Measurements from ENCODE around the gene SORCS3. TPM values are rescaled to one million over a fixed set of nuclear protein-coding genes. Genes with fewer than 3 reads are reported as not detected.

The SORCS3 gene
- total RNA-seq, 1 experiment from 2014 or later, result not detected

- ChIA-PET CTCF (no interaction called here), POLR2A (ENCODE audit: unreplicated experiment) (no interaction called here)
- no peaks in the 10 kb centered on the region for H3K9me3 ChIP-seq (ENCODE audit: insufficient read depth, low read depth)
- no peak overlapping the region for H3K4me2 ChIP-seq
- H3K36me3 ChIP-seq (ENCODE audit: low read depth), result no peaks in the 10 kb centered on the region
- no peak overlapping the region for H3K27ac ChIP-seq
- no peaks in the 10 kb centered on the region for H3K79me2 ChIP-seq (ENCODE audit: low read depth)
- H3K9me2 ChIP-seq (ENCODE audit: insufficient read depth), result no peaks in the 10 kb centered on the region
- intact Hi-C loops (cut with micrococcal nuclease; ENCODE audit: unreplicated experiment), result no loop called here
- no peaks in the 10 kb centered on the region for H3K4me1 ChIP-seq (replicated peaks; ENCODE audit: insufficient read depth)
- no TSS peak for BruUV-seq (replicated peaks)
- no peak overlapping the region for H3K4me3 ChIP-seq
- DNase-seq, result no peak
- H2AFZ ChIP-seq, result no peak overlapping the region
- no peaks in the 10 kb centered on the region for H4K20me1 ChIP-seq (ENCODE audit: insufficient read depth)
- TF ChIP-seq CTCF (conservative IDR thresholded peaks at IDR 0.05) (no peak), EZH2 (IDR thresholded peaks at IDR 0.05; ENCODE audit: low read depth) (no peak)
- no peaks in the 10 kb centered on the region for H3F3A ChIP-seq (ENCODE audit: insufficient read depth, low read depth)
- H3K27me3 ChIP-seq (ENCODE audit: insufficient read depth, low read depth), result no peaks in the 10 kb centered on the region
Observed at GRCh38 chr10:104993085-104993484, 352.0 kb downstream of the SORCS3 start.

GRCh38 chr10:105001269-105001668 is 360.2 kb downstream of the SORCS3 start:
- CTCF ChIA-PET, result no interaction called here
- intact Hi-C loops (cut with micrococcal nuclease; ENCODE audit: unreplicated experiment), result no loop called here
- TF ChIP-seq EZH2 (IDR thresholded peaks at IDR 0.05; ENCODE audit: low read depth) (no peak), CTCF (conservative IDR thresholded peaks at IDR 0.05) (no peak)
- H3K4me2 ChIP-seq, result no peak overlapping the region
- H3K36me3 ChIP-seq (ENCODE audit: low read depth), result no peaks in the 10 kb centered on the region
- no peaks in the 10 kb centered on the region for H3K9me2 ChIP-seq (ENCODE audit: insufficient read depth)
- no peaks in the 10 kb centered on the region for H3F3A ChIP-seq (ENCODE audit: insufficient read depth, low read depth)
- H4K20me1 ChIP-seq (ENCODE audit: insufficient read depth), result no peaks in the 10 kb centered on the region
- POLR2A ChIA-PET (ENCODE audit: unreplicated experiment), result no interaction called here
- no peak for DNase-seq
- H3K4me1 ChIP-seq (replicated peaks; ENCODE audit: insufficient read depth), result no peaks in the 10 kb centered on the region
- H3K27ac ChIP-seq, result no peak overlapping the region
- no peaks in the 10 kb centered on the region for H3K79me2 ChIP-seq (ENCODE audit: low read depth)
- no peaks in the 10 kb centered on the region for H3K27me3 ChIP-seq (ENCODE audit: insufficient read depth, low read depth)
- H3K4me3 ChIP-seq, result no peak overlapping the region
- H3K9me3 ChIP-seq (ENCODE audit: insufficient read depth, low read depth), result no peaks in the 10 kb centered on the region
- H2AFZ ChIP-seq, result no peak overlapping the region
- no TSS peak for BruUV-seq (replicated peaks)

DNA sequence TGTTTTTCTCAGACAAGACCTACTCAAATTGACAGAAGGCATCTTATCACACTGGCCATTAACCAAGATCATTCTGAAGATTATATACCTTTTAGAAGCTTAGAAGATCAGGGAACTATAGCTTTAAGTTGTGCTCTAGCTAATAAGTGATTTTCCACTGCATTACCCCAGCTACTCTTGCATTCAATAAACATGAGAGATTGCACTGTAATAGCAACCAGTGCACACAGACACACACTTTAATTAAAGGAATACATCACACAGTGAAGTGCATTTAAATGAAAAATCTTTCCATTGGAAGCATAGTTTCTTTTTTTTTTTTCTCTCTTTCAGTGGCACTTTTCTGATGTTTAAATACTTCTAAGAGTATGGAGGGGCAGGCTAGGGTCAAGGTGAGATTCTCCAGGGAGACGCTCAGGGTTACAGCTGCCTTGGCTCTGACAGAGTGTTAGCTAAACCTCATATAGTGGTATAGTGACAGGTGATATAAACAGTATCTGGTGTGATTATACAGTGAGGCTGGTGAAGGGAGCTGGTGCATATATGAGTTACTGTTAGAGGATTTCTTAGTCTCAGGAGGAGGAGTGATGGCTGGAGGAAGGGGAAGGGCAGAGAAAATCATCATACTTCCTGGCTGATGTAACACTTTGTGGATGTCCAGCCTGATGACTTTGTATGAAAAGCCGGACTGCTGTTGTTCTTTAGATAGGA is 369.5 kb downstream of the SORCS3 start:
- H3K9me3 ChIP-seq (ENCODE audit: insufficient read depth, low read depth), result no peaks in the 10 kb centered on the region

More for the DNA sequence above, 369.5 kb downstream of the SORCS3 start:
- ChIA-PET CTCF (no interaction called here), POLR2A (ENCODE audit: unreplicated experiment) (no interaction called here)
- H3K9me2 ChIP-seq (ENCODE audit: insufficient read depth), result no peaks in the 10 kb centered on the region
- no peak for TF ChIP-seq CTCF (conservative IDR thresholded peaks at IDR 0.05)
- no peak for TF ChIP-seq EZH2 (IDR thresholded peaks at IDR 0.05; ENCODE audit: low read depth)
- no peak overlapping the region for H3K4me3 ChIP-seq
- H3K27me3 ChIP-seq (ENCODE audit: insufficient read depth, low read depth), result no peaks in the 10 kb centered on the region
- no TSS peak for BruUV-seq (replicated peaks)
- DNase-seq, result no peak
- no peak overlapping the region for H2AFZ ChIP-seq
- H3K4me1 ChIP-seq (replicated peaks; ENCODE audit: insufficient read depth), result no peaks in the 10 kb centered on the region
- H3K27ac ChIP-seq, result no peak overlapping the region
- H4K20me1 ChIP-seq (ENCODE audit: insufficient read depth), result no peaks in the 10 kb centered on the region
- no peaks in the 10 kb centered on the region for H3F3A ChIP-seq (ENCODE audit: insufficient read depth, low read depth)
- H3K36me3 ChIP-seq (ENCODE audit: low read depth), result no peaks in the 10 kb centered on the region
- H3K4me2 ChIP-seq, result no peak overlapping the region
- no peaks in the 10 kb centered on the region for H3K79me2 ChIP-seq (ENCODE audit: low read depth)
- intact Hi-C loops (cut with micrococcal nuclease; ENCODE audit: unreplicated experiment), result no loop called here
